ENCODE data around the gene SLC6A6.
"Not testable (repeated sequence)": the region's sequence is repeated elsewhere in the genome, so short reads cannot be mapped to it uniquely, and the experiment has no call there.

The SLC6A6 gene

DNA sequence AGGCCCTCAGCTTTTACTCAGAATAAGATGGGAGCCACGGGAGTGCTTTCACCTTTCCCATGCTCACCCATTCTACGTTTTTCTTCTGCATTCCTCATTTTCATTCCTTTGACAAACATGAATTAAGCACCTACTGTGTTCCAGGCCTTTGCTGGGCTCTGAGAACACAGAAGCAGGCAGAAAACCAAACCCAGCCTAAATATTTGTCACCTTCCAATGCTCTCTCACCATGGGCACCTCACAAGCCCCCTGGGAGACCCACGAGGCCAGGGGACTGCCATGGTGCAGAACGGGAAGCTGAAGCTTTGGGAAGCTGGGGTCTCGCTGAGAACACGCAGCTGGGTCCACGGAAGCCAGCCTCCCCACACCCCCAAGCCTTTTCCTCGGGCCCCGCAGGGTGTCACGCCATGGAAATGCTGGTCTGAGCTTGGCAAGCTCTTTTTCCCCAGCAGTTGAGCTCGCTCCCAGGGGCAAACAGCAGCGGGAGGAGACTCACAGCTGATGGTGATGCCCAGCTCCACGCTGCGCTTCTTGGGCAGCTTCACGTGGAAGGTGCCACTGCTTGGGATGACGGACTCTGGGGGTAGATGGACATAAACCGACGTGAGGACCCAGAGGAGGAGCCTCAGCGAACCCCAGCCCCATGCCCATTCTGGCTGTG, 110.0 kb downstream of the SLC6A6 start:
- H3K4me3 ChIP-seq (ENCODE audit: low read length): no peak overlapping the region
- no peak overlapping the region for H3K27ac ChIP-seq (ENCODE audit: low read length)
- H3K9me3 ChIP-seq (ENCODE audit: control insufficient read depth, low read depth, low read length): no peaks in the 10 kb centered on the region
- H3K36me3 ChIP-seq (ENCODE audit: control insufficient read depth, low read depth, low read length): no peaks in the 10 kb centered on the region
- H3K27me3 ChIP-seq (ENCODE audit: control insufficient read depth, insufficient read depth, low read length): no peaks in the 10 kb centered on the region
- no peaks in the 10 kb centered on the region for H3K4me1 ChIP-seq (ENCODE audit: control insufficient read depth, low read depth, low read length)
- no peak overlapping the region for H3K9ac ChIP-seq (ENCODE audit: low read length)

DNA sequence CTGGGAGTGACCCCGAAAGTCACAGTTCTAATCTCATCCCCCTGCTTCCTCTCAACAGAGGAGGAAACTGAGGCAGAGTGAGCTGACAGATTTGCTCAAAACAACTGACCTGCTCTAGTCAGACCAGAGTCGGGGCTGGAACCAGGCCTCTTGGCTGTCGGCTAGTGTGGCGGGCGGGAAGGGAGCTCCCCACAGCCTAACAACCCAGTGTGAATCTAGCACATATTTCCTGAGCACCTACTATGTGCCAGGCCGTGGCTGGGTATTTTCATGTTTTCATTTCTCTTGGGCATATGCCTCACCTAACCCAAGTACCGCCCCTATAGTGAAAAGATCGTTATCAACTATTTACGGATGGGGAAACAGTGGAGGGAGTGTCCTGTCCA, 110.5 kb downstream of the SLC6A6 start:
- H3K27ac ChIP-seq (ENCODE audit: low read length): no peak overlapping the region
- no peaks in the 10 kb centered on the region for H3K4me1 ChIP-seq (ENCODE audit: control insufficient read depth, low read depth, low read length)
- H3K9me3 ChIP-seq (ENCODE audit: control insufficient read depth, low read depth, low read length): no peaks in the 10 kb centered on the region
- no peaks in the 10 kb centered on the region for H3K36me3 ChIP-seq (ENCODE audit: control insufficient read depth, low read depth, low read length)
- no peak overlapping the region for H3K9ac ChIP-seq (ENCODE audit: low read length)
- H3K27me3 ChIP-seq (ENCODE audit: control insufficient read depth, insufficient read depth, low read length): no peaks in the 10 kb centered on the region
- no peak overlapping the region for H3K4me3 ChIP-seq (ENCODE audit: low read length)

DNA sequence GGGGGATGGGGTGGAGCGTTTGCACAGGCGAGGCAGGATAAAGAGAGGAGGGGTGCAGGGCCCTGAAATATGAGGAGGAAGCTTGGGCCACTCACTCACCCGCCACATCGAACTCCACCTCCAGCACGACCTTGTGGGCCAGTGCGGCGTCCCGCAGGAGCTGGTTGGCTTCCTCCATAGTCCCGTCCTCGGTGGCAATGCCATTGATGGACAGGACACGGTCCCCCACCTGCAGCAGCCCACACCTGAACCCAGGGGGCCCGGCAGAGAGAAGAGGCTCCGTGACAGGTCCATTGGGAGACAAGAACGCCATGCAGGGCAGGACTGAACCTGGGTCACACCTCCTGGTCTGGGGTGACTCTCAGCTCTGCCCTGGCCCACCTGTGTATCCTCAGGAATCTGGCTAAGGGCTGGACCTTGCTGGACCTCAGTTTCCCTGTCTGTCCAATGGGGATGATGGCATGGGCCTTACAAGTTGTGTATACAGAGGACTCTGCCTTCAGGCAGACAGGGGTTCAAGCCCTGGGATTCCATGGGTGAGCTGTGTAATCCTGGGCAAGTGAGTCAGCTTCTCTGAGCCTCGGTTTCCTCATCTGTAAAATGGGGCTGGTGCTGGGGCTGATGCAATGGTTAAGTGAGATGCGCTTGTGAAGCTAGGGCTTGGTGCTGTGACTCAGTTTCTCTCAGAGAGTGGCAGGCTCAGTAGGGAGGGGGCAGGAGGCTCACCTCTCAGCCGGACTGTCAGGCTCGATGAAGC, 111.3 kb downstream of the SLC6A6 start:
- Histone ChIP-seq H3K27ac (ENCODE audit: low read length) (no peak overlapping the region), H3K36me3 (ENCODE audit: control insufficient read depth, low read depth, low read length) (no peaks in the 10 kb centered on the region), H3K4me1 (ENCODE audit: control insufficient read depth, low read depth, low read length) (no peaks in the 10 kb centered on the region), H3K9ac (ENCODE audit: low read length) (no peak overlapping the region), H3K9me3 (ENCODE audit: control insufficient read depth, low read depth, low read length) (no peaks in the 10 kb centered on the region), H3K27me3 (ENCODE audit: control insufficient read depth, insufficient read depth, low read length) (no peaks in the 10 kb centered on the region), H3K4me3 (ENCODE audit: low read length) (no peak overlapping the region)

DNA sequence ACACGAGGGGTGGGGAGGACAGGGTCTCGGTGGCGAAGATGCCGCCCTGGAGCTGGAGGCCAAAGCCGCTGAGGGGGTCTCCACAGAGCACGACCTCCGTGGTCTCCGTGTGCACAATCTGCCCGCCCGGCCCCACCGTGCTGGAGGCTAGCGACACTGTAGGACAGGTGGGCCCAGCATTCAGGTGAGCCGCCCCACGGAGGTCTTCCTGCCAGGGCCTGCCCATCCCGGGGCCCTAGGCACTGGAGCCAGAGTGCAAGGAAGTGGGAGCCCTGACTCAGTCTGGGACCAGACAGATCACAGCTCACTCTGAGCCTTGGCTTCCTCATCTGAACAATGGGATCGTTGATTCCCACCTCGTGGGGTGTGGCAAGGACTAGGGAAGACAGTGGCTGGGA, 111.9 kb downstream of the SLC6A6 start:
- Histone ChIP-seq H3K9ac (ENCODE audit: low read length) (no peak overlapping the region), H3K27ac (ENCODE audit: low read length) (no peak overlapping the region), H3K4me1 (ENCODE audit: control insufficient read depth, low read depth, low read length) (no peaks in the 10 kb centered on the region), H3K36me3 (ENCODE audit: control insufficient read depth, low read depth, low read length) (no peaks in the 10 kb centered on the region), H3K9me3 (ENCODE audit: control insufficient read depth, low read depth, low read length) (no peaks in the 10 kb centered on the region), H3K4me3 (ENCODE audit: low read length) (no peak overlapping the region), H3K27me3 (ENCODE audit: control insufficient read depth, insufficient read depth, low read length) (no peaks in the 10 kb centered on the region)

DNA sequence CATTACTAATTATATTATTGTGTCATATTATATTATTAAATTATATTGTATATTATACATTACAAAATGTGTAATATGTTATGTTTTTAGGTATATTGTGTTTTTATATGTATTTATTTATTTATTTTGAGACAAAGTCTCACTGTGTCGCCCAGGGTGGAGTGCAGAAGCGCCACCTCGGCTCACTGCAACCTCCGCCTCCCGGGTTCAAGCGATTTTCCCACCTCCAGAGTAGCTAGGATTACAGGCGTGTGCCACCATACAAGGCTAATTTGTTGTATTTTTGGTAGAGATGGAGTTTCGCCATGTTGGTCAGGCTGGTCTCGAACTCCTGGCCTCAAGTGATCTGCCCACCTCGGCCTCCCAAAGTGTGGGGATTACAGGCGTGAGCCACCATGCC, 113.1 kb downstream of the SLC6A6 start:
- not testable (repeated sequence) for H3K9ac ChIP-seq (ENCODE audit: low read length); H3K9me3 ChIP-seq (ENCODE audit: control insufficient read depth, low read depth, low read length); H3K4me3 ChIP-seq (ENCODE audit: low read length); H3K4me1 ChIP-seq (ENCODE audit: control insufficient read depth, low read depth, low read length); H3K36me3 ChIP-seq (ENCODE audit: control insufficient read depth, low read depth, low read length); H3K27ac ChIP-seq (ENCODE audit: low read length); H3K27me3 ChIP-seq (ENCODE audit: control insufficient read depth, insufficient read depth, low read length)

DNA sequence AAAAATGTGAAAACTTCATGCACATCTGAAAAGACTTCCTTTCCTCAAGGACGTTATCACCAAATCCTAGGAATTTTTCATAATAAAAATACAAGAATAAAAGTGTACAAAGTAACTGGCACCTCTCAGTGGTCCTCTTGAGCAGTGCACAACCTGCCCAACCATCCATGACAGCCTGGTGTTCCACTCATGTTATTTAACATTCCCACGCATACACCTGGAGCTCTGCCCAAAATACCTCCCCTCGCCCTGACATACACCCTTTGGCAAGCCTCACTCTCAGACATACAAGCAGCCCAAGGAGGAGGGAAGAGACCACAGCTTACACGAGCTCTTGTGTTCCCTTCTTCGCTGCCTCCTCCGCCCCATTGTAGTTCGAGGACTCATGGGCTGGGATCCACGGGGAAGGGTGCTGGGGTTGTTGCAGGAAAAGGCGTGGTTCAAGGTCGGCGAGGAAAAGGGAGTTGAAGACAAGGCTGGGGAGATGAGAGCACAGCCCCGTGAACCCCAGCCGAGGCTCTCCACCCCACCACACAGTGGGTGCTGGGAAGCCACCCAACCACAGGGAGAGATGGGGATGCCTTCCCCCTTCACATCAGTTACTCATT, 114.4 kb downstream of the SLC6A6 start:
- Histone ChIP-seq H3K27ac (ENCODE audit: low read length) (no peak overlapping the region), H3K9ac (ENCODE audit: low read length) (no peak overlapping the region), H3K9me3 (ENCODE audit: control insufficient read depth, low read depth, low read length) (no peaks in the 10 kb centered on the region), H3K27me3 (ENCODE audit: control insufficient read depth, insufficient read depth, low read length) (no peaks in the 10 kb centered on the region), H3K36me3 (ENCODE audit: control insufficient read depth, low read depth, low read length) (no peaks in the 10 kb centered on the region), H3K4me1 (ENCODE audit: control insufficient read depth, low read depth, low read length) (no peaks in the 10 kb centered on the region), H3K4me3 (ENCODE audit: low read length) (no peak overlapping the region)

DNA sequence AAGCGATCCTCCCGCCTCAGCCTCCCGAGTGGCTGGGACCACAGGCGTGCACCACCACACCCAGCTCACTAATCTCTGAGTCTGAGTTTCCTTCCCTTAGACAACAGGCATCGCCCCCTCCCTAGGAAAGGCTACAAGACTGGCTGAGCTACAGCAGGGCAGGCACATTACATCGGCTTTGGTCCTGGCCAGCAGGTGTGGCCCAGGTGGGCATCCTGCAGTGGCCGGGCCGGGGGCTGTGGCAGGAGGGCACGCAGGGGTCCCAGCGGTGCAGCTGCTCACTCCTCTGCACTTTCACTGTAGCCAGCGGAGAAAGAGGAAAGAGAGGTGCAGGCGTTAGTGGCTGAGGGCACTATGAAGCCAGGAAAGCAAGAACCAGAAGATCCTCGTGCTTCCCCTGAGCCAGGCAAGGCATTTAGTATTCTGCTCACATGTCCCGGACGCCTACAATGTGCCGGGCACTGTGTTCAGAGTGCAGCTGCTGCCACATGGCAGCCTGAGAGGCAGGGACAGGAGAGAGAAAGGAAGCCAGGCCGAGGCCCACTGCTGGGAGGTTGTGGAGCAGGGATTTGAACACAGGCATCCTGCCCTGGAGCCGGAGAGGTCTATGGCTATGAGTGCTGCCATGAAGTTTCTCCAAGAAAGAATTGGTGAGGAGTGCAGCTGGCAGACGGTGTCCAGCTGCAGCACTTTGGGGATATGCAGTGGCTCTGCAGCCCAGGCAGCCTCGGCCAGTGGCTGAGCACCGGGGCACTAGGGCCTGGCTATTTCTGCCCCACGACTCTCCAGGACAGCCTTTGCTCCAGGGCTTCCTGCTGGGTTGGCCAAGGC, 115.4 kb downstream of the SLC6A6 start:
- H3K4me1 ChIP-seq (ENCODE audit: control insufficient read depth, low read depth, low read length): peaks cover 3% of the 10 kb centered on the region
- H3K4me3 ChIP-seq (ENCODE audit: low read length): no peak overlapping the region
- no peaks in the 10 kb centered on the region for H3K27me3 ChIP-seq (ENCODE audit: control insufficient read depth, insufficient read depth, low read length)
- no peak overlapping the region for H3K9ac ChIP-seq (ENCODE audit: low read length)
- H3K27ac ChIP-seq (ENCODE audit: low read length): no peak overlapping the region
- H3K36me3 ChIP-seq (ENCODE audit: control insufficient read depth, low read depth, low read length): no peaks in the 10 kb centered on the region
- no peaks in the 10 kb centered on the region for H3K9me3 ChIP-seq (ENCODE audit: control insufficient read depth, low read depth, low read length)

DNA sequence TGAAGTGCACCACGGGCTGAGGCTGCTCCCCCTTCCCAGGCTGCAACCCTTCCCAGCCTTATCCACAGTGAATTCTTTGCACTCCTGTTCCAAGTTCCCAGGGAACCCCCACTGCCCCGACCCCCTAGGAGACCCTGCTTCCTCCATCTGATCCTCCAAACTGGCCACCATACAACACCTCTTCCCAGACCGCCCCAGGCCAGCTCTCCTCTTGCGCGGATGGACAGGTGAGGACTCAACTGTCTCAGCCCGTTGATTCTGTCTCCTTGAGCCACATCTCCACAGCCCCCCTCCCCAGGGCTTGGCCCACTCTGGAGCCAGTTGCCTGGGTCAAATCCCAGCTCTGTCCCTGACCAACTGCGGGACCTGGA, 116.0 kb downstream of the SLC6A6 start:
- H3K9ac ChIP-seq (ENCODE audit: low read length): no peak overlapping the region
- H3K4me1 ChIP-seq (ENCODE audit: control insufficient read depth, low read depth, low read length): peaks cover 3% of the 10 kb centered on the region
- H3K9me3 ChIP-seq (ENCODE audit: control insufficient read depth, low read depth, low read length): no peaks in the 10 kb centered on the region
- no peaks in the 10 kb centered on the region for H3K36me3 ChIP-seq (ENCODE audit: control insufficient read depth, low read depth, low read length)
- no peak overlapping the region for H3K27ac ChIP-seq (ENCODE audit: low read length)
- no peaks in the 10 kb centered on the region for H3K27me3 ChIP-seq (ENCODE audit: control insufficient read depth, insufficient read depth, low read length)
- no peak overlapping the region for H3K4me3 ChIP-seq (ENCODE audit: low read length)

DNA sequence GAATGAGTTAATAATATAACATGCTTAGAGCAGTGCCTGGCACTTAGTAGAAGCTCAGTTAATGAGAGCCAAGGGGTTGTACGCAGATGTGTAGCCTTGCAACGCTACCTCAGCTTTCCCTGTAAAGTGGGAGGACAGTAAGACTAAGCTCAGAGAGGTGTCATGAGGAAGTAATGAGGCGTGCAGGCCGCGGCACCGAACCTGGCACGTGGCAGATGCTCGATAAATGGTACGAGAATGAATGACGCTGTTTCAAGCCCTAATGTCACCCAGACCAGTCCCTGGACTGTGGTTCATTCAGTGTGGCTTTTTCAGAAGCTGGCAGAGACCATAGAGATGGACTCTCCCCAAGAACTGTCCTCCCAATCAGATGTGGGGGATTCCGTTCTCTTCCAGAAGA, 116.5 kb downstream of the SLC6A6 start:
- no peaks in the 10 kb centered on the region for H3K27me3 ChIP-seq (ENCODE audit: control insufficient read depth, insufficient read depth, low read length)
- no peak overlapping the region for H3K9ac ChIP-seq (ENCODE audit: low read length)
- no peak overlapping the region for H3K27ac ChIP-seq (ENCODE audit: low read length)
- H3K4me3 ChIP-seq (ENCODE audit: low read length): no peak overlapping the region
- no peaks in the 10 kb centered on the region for H3K36me3 ChIP-seq (ENCODE audit: control insufficient read depth, low read depth, low read length)
- peaks cover 3% of the 10 kb centered on the region for H3K4me1 ChIP-seq (ENCODE audit: control insufficient read depth, low read depth, low read length)
- H3K9me3 ChIP-seq (ENCODE audit: control insufficient read depth, low read depth, low read length): no peaks in the 10 kb centered on the region

DNA sequence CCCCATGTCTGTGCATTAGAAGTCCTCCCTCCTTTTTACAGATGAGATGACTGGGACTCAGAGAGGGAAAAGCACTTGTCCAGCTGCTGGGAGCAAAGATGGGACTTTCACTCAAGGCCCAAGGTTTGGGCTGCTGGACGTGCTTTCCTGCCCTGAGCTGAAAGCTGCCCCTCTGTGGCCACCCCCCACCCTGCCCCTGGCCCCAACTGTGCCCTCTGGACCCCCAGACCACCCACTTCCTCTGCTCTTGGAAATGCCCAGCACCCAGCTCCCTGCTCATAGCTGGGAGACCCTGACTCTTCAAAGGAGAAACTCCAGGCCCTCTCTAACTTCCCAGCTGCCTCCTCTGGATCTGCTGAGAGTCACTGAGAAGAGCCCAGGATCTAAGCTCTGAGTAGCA, 117.0 kb downstream of the SLC6A6 start:
- Histone ChIP-seq H3K4me1 (ENCODE audit: control insufficient read depth, low read depth, low read length) (peaks cover 3% of the 10 kb centered on the region), H3K9me3 (ENCODE audit: control insufficient read depth, low read depth, low read length) (no peaks in the 10 kb centered on the region), H3K27me3 (ENCODE audit: control insufficient read depth, insufficient read depth, low read length) (no peaks in the 10 kb centered on the region), H3K4me3 (ENCODE audit: low read length) (no peak overlapping the region), H3K27ac (ENCODE audit: low read length) (no peak overlapping the region), H3K36me3 (ENCODE audit: control insufficient read depth, low read depth, low read length) (no peaks in the 10 kb centered on the region), H3K9ac (ENCODE audit: low read length) (no peak overlapping the region)

DNA sequence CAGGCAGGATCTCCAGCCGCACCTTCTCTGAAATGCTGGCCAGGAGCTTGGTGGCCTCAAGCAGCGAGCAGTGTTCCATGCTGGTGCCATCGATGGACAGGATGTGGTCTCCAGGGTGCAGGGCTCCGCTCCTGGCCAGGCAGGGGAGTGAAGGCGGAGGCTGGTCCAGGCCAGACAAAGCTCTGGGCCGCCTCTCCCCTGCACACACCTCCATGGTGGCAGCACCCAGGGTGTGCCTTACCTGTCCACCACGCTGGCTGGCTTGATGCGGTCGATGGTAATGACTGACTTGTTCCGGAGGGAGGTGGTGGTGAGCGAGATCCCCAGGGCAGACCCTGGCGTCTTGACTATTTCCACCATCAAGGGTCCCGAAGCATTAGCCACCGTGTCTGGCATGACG, 117.7 kb downstream of the SLC6A6 start:
- Histone ChIP-seq H3K27me3 (ENCODE audit: control insufficient read depth, insufficient read depth, low read length) (no peaks in the 10 kb centered on the region), H3K36me3 (ENCODE audit: control insufficient read depth, low read depth, low read length) (no peaks in the 10 kb centered on the region)

More for the DNA sequence above, 117.7 kb downstream of the SLC6A6 start:
- no peak overlapping the region for H3K4me3 ChIP-seq (ENCODE audit: low read length)
- peaks cover 3% of the 10 kb centered on the region for H3K4me1 ChIP-seq (ENCODE audit: control insufficient read depth, low read depth, low read length)
- H3K27ac ChIP-seq (ENCODE audit: low read length): no peak overlapping the region
- H3K9ac ChIP-seq (ENCODE audit: low read length): no peak overlapping the region
- no peaks in the 10 kb centered on the region for H3K9me3 ChIP-seq (ENCODE audit: control insufficient read depth, low read depth, low read length)
